HepG2 (cell line): Measurements from ENCODE around the gene LST1. TPM values are rescaled to one million over a fixed set of nuclear protein-coding genes. Genes with fewer than 3 reads are reported as not detected.
A peak's percentile ranks its signal among the peaks of the same experiment; 100 is the strongest.

Experiments used
- ATF3 ChIP-seq: sonication (generic); formaldehyde crosslinking; IDR thresholded peaks from 2 replicates; pipeline ENCODE4 v1.4.0; 2020; ENCODE audit warnings: missing genetic modification reagents
- CHD4 ChIP-seq: fragments of 200-600 bp; sonication (generic); IDR thresholded peaks from 2 replicates; pipeline ENCODE4 v1.7.0; 2017; ENCODE audit warnings: mild to moderate bottlenecking, low read length, borderline replicate concordance
- EEA1 ChIP-seq: sonication (generic); formaldehyde crosslinking; IDR thresholded peaks from 2 replicates; pipeline ENCODE4 v1.5.1; 2020; ENCODE audit warnings: mild to moderate bottlenecking, missing genetic modification reagents, borderline replicate concordance
- FOXO4 ChIP-seq: sonication (generic); formaldehyde crosslinking; conservative IDR thresholded peaks from 2 replicates; pipeline ENCODE4 v1.8.1; 2023; ENCODE audit warnings: missing genetic modification reagents
- GTF2F1 ChIP-seq: fragments of 150-350 bp; IDR thresholded peaks from 2 replicates; pipeline ENCODE4 v1.6.1; 2014; ENCODE audit warnings: low read length
- HMGXB4 ChIP-seq, 2 experiments: sonication (generic) in 1 of 2; formaldehyde crosslinking in 1 of 2; IDR thresholded peaks; 2 replicates each; pipeline versions ENCODE4 v1.4.0 to v1.6.1; 2018 to 2020; ENCODE audit warnings: missing genetic modification reagents in 2 of 2, borderline replicate concordance in 1 of 2, low read depth in 1 of 2, mild to moderate bottlenecking in 1 of 2, missing biosample characterization in 1 of 2
- HNF1B ChIP-seq: sonication (generic); formaldehyde crosslinking; IDR thresholded peaks from 2 replicates; pipeline ENCODE4 v1.5.1; 2020; ENCODE audit warnings: mild to moderate bottlenecking, moderate library complexity, missing genetic modification reagents
- NFKB2 ChIP-seq: sonication (generic); formaldehyde crosslinking; IDR thresholded peaks from 2 replicates; pipeline ENCODE4 v1.4.0; 2020; ENCODE audit warnings: missing genetic modification reagents, borderline replicate concordance
- PRDM10 ChIP-seq: sonication (generic); formaldehyde crosslinking; IDR thresholded peaks from 2 replicates; pipeline ENCODE4 v1.4.0; 2020; ENCODE audit warnings: low read depth, missing genetic modification reagents
- SRSF4 ChIP-seq: fragments of 200-400 bp; formaldehyde crosslinking; IDR thresholded peaks from one replicate; pipeline ENCODE4 v1.6.1; 2018; ENCODE audit warnings: mild to moderate bottlenecking, low read depth, low read length, moderate library complexity; ENCODE audit not compliant: poor library complexity, severe bottlenecking
- THAP8 ChIP-seq: sonication (generic); formaldehyde crosslinking; IDR thresholded peaks from 2 replicates; pipeline ENCODE4 v1.5.1; 2020; ENCODE audit warnings: missing genetic modification reagents, mild to moderate bottlenecking, borderline replicate concordance
- TRIM22 ChIP-seq: fragments of 450-650 bp; IDR thresholded peaks from 2 replicates; pipeline ENCODE4 v1.6.1; 2017
- ZMYM3 ChIP-seq: sonication (generic); formaldehyde crosslinking; IDR thresholded peaks from 2 replicates; pipeline ENCODE4 v1.5.1; 2020; ENCODE audit warnings: mild to moderate bottlenecking, missing genetic modification reagents
- ZNF652 ChIP-seq: IDR thresholded peaks from 2 replicates; pipeline ENCODE4 v1.6.1; 2016; ENCODE audit warnings: low read depth, borderline replicate concordance
- ZNF850 ChIP-seq: sonication (generic); formaldehyde crosslinking; conservative IDR thresholded peaks from 2 replicates; pipeline ENCODE4 v1.9.0; 2021; ENCODE audit warnings: mild to moderate bottlenecking, missing genetic modification reagents
- polyA plus RNA-seq, 8 experiments: library from polyadenylated mRNA; depleted of rRNA in 3 of 8; stranded (reverse) in 7 of 8; unstranded in 1 of 8; fragments of >200 nt; fragmentation: Illumina TruSeq in 4 of 8; extraction: Trizol in 4 of 8; gene quantifications; 2 replicates each; pipeline versions ENCODE4 v1.2.1 to v1.2.3, GENCODE V29; 2011 to 2016; ENCODE audit warnings: low read depth in 4 of 8, missing spikeins in 1 of 8, mixed read lengths in 1 of 8; ENCODE audit not compliant: insufficient read depth in 1 of 8
- total RNA-seq, 5 experiments: library from RNA; depleted of rRNA; stranded (reverse); fragments of >200 nt; fragmentation: Illumina TruSeq; extraction: Trizol; gene quantifications; 2 replicates each; pipeline ENCODE4 v1.2.3, GENCODE V29; 2016; ENCODE audit warnings: low read depth in 1 of 5

LST1 gene
- total and polyA plus RNA-seq, 2 of the 13 experiments (the other 11 are each of a cell fraction or from before 2014, with no cell fraction given): not detected

GRCh38 chr6:31619805-31620585 is 33.9 kb downstream of the LST1 start (continued):
- TF ChIP-seq ZNF850 (CRISPR knock-in tag): no peak; the same call in 1 of the 2 replicates
- TF ChIP-seq HNF1B (CRISPR knock-in tag): peak; percentile 75
- no peak for TF ChIP-seq THAP8 (CRISPR knock-in tag)
- no peak for TF ChIP-seq PRDM10 (CRISPR knock-in tag)
- TF ChIP-seq TRIM22: no peak
- no peak; the same call in 1 of the 2 replicates for TF ChIP-seq EEA1 (CRISPR knock-in tag)
- TF ChIP-seq ZNF652 (CRISPR knock-in tag): no peak
- no peak; a peak in 1 of 4 replicates for TF ChIP-seq HMGXB4 (CRISPR knock-in tag; IDR thresholded peaks at IDR 0.05; ENCODE audit: borderline replicate concordance in 1 of 2, low read depth in 1 of 2)
- peak; percentile 63; the same call in 1 of the 2 replicates for TF ChIP-seq ATF3
- TF ChIP-seq SRSF4: no peak
- no peak; the same call in 1 of the 2 replicates for TF ChIP-seq CHD4
- no peak for TF ChIP-seq FOXO4 (CRISPR knock-in tag)
- TF ChIP-seq NFKB2 (CRISPR knock-in tag): peak; percentile 96
- TF ChIP-seq ZMYM3 (CRISPR knock-in tag): peak; percentile 35; the same call in 1 of the 2 replicates
- peak; percentile 76; the same call in 1 of the 2 replicates for TF ChIP-seq GTF2F1
